Activated T-helper 2 cell treated with anti-CD3 and anti-CD28 coated beads, Interferon-gamma antibody, Interleukin-2, Interleukin-4, amounts not matched to agents 10 μg/mL and 5 μg/mL and 100 μg/mL, durations not matched to agents 14 hours and 24 hours and 36 hours (primary cell): ENCODE measurements around the gene RGS13. TPM values are rescaled to one million over a fixed set of nuclear protein-coding genes. Genes with fewer than 3 reads are reported as not detected.

Source experiments
- DNase-seq: peaks from one replicate; pipeline ENCODE4 v3.0.0; 2021; ENCODE audit warnings: low spot score
- H3K27ac Mint-ChIP-seq: one replicate; pipeline ENCODE4 v1.8.0; 2021; ENCODE audit warnings: mixed read lengths
- H3K27me3 Mint-ChIP-seq: one replicate; pipeline ENCODE4 v1.8.0; 2021; ENCODE audit warnings: low read depth, mixed read lengths
- H3K36me3 Mint-ChIP-seq: one replicate; pipeline ENCODE4 v1.8.0; 2021; ENCODE audit warnings: low read depth, mixed read lengths
- H3K4me1 Mint-ChIP-seq: one replicate; pipeline ENCODE4 v1.8.0; 2021; ENCODE audit warnings: low read depth, mixed read lengths
- H3K4me3 Mint-ChIP-seq: one replicate; pipeline ENCODE4 v1.8.0; 2021; ENCODE audit warnings: low read depth, mild to moderate bottlenecking, moderate library complexity, mixed read lengths
- H3K9me3 Mint-ChIP-seq: one replicate; pipeline ENCODE4 v1.8.0; 2021; ENCODE audit warnings: mixed read lengths
- intact Hi-C: fragments of 100-400 bp; cut with micrococcal nuclease; formaldehyde crosslinking; loops from one replicate; pipeline ENCODE4 v1.15.1; 2023
- total RNA-seq: library from RNA; stranded (reverse); gene quantifications from 2 replicates; pipeline ENCODE4 v1.2.3, GENCODE V29; 2022

Gene RGS13
- total RNA-seq, 1 donor from 2014 or later, result not detected

GRCh38 chr1:192604979-192605620, 30.8 kb upstream of the RGS13 start:
- no peak overlapping the region for H3K27ac Mint-ChIP-seq
- DNase-seq, result no peak
- H3K9me3 Mint-ChIP-seq, result no peaks in the 10 kb centered on the region
- peaks cover 2% of the 10 kb centered on the region for H3K27me3 Mint-ChIP-seq
- intact Hi-C loops, result no loop called here
- no peaks in the 10 kb centered on the region for H3K36me3 Mint-ChIP-seq
- H3K4me1 Mint-ChIP-seq, result peaks cover 31% of the 10 kb centered on the region
- H3K4me3 Mint-ChIP-seq, result no peak overlapping the region

- intact Hi-C loops, result loop anchor here (2.0 kb wide), 2 partner anchors 28 to 62 kb away; no protein-coding TSS in a partner anchor
- no peak for DNase-seq
- Mint-ChIP-seq H3K4me1 (peaks cover 12% of the 10 kb centered on the region), H3K4me3 (no peak overlapping the region), H3K27ac (no peak overlapping the region), H3K9me3 (no peaks in the 10 kb centered on the region), H3K36me3 (no peaks in the 10 kb centered on the region), H3K27me3 (peaks cover 2% of the 10 kb centered on the region)
These were observed 27.3 kb upstream of the RGS13 start for GRCh38 chr1:192608671-192609070.

- H3K4me1 Mint-ChIP-seq, result peaks cover 12% of the 10 kb centered on the region
- peaks cover 2% of the 10 kb centered on the region for H3K27me3 Mint-ChIP-seq
- peak; percentile 46 for DNase-seq
- H3K9me3 Mint-ChIP-seq, result no peaks in the 10 kb centered on the region
- H3K4me3 Mint-ChIP-seq, result peak overlapping the region; percentile 22
- intact Hi-C loops, result loop anchor here (1.0 to 2.0 kb wide), 3 partner anchors 29 to 132 kb away; no protein-coding TSS in a partner anchor
- no peak overlapping the region for H3K27ac Mint-ChIP-seq
- no peaks in the 10 kb centered on the region for H3K36me3 Mint-ChIP-seq
These were observed 26.6 kb upstream of the RGS13 start for GRCh38 chr1:192609110-192610079.

GRCh38 chr1:192610112-192610889, 25.6 kb upstream of the RGS13 start:
- no peak for DNase-seq
- Mint-ChIP-seq H3K27me3 (peaks cover 2% of the 10 kb centered on the region), H3K4me1 (peaks cover 12% of the 10 kb centered on the region), H3K9me3 (no peaks in the 10 kb centered on the region), H3K4me3 (no peak overlapping the region), H3K27ac (no peak overlapping the region), H3K36me3 (no peaks in the 10 kb centered on the region)
- intact Hi-C loops, result loop anchor here (1.0 kb wide), 1 partner anchor 133 kb away; no protein-coding TSS in a partner anchor

GRCh38 chr1:192615055-192615454, 20.9 kb upstream of the RGS13 start:
- Mint-ChIP-seq H3K27ac (no peak overlapping the region), H3K4me3 (no peak overlapping the region), H3K36me3 (no peaks in the 10 kb centered on the region), H3K9me3 (no peaks in the 10 kb centered on the region), H3K27me3 (peaks cover 3% of the 10 kb centered on the region), H3K4me1 (no peaks in the 10 kb centered on the region)
- intact Hi-C loops, result no loop called here
- DNase-seq, result no peak

GRCh38 chr1:192620071-192620635, 15.8 kb upstream of the RGS13 start:
- Mint-ChIP-seq H3K27me3 (peaks cover 3% of the 10 kb centered on the region), H3K36me3 (no peaks in the 10 kb centered on the region)

GRCh38 chr1:192626366-192627179, 9.4 kb upstream of the RGS13 start:
- H3K9me3 Mint-ChIP-seq, result no peaks in the 10 kb centered on the region
- H3K4me1 Mint-ChIP-seq, result no peaks in the 10 kb centered on the region

More at GRCh38 chr1:192620071-192620635, 15.8 kb upstream of the RGS13 start:
- Mint-ChIP-seq H3K4me3 (no peak overlapping the region), H3K4me1 (no peaks in the 10 kb centered on the region), H3K27ac (no peak overlapping the region), H3K9me3 (no peaks in the 10 kb centered on the region)
- no peak for DNase-seq
- intact Hi-C loops, result no loop called here

GRCh38 chr1:192627901-192628300, 8.0 kb upstream of the RGS13 start:
- Mint-ChIP-seq H3K36me3 (no peaks in the 10 kb centered on the region), H3K4me3 (no peak overlapping the region), H3K27me3 (peaks cover 11% of the 10 kb centered on the region), H3K27ac (no peak overlapping the region), H3K4me1 (no peaks in the 10 kb centered on the region), H3K9me3 (no peaks in the 10 kb centered on the region)
- no peak for DNase-seq
- intact Hi-C loops, result no loop called here

More at GRCh38 chr1:192626366-192627179, 9.4 kb upstream of the RGS13 start:
- Mint-ChIP-seq H3K27me3 (peaks cover 8% of the 10 kb centered on the region), H3K27ac (no peak overlapping the region), H3K4me3 (no peak overlapping the region), H3K36me3 (no peaks in the 10 kb centered on the region)
- DNase-seq, result no peak
- intact Hi-C loops, result no loop called here

- no peak overlapping the region for H3K27ac Mint-ChIP-seq
- peaks cover 14% of the 10 kb centered on the region for H3K27me3 Mint-ChIP-seq
These were observed 7.4 kb upstream of the RGS13 start for GRCh38 chr1:192628396-192629057.

GRCh38 chr1:192629612-192630011, 6.3 kb upstream of the RGS13 start:
- H3K9me3 Mint-ChIP-seq, result no peaks in the 10 kb centered on the region

More at GRCh38 chr1:192628396-192629057, 7.4 kb upstream of the RGS13 start:
- no peak for DNase-seq
- Mint-ChIP-seq H3K36me3 (no peaks in the 10 kb centered on the region), H3K9me3 (no peaks in the 10 kb centered on the region), H3K4me3 (no peak overlapping the region), H3K4me1 (no peaks in the 10 kb centered on the region)
- intact Hi-C loops, result no loop called here

GRCh38 chr1:192630521-192631287, 5.2 kb upstream of the RGS13 start:
- no peak overlapping the region for H3K27ac Mint-ChIP-seq
- no peak overlapping the region for H3K4me3 Mint-ChIP-seq
- H3K4me1 Mint-ChIP-seq, result no peaks in the 10 kb centered on the region
- no peaks in the 10 kb centered on the region for H3K36me3 Mint-ChIP-seq
- H3K27me3 Mint-ChIP-seq, result peaks cover 20% of the 10 kb centered on the region
- intact Hi-C loops, result no loop called here
- DNase-seq, result no peak
- no peaks in the 10 kb centered on the region for H3K9me3 Mint-ChIP-seq

More at GRCh38 chr1:192629612-192630011, 6.3 kb upstream of the RGS13 start:
- no peak overlapping the region for H3K27ac Mint-ChIP-seq
- no peak for DNase-seq
- intact Hi-C loops, result no loop called here
- H3K4me3 Mint-ChIP-seq, result no peak overlapping the region
- no peaks in the 10 kb centered on the region for H3K4me1 Mint-ChIP-seq
- H3K27me3 Mint-ChIP-seq, result peaks cover 19% of the 10 kb centered on the region
- no peaks in the 10 kb centered on the region for H3K36me3 Mint-ChIP-seq
